Neural cell (in vitro differentiated cells): Measurements from ENCODE around the gene MAP7D2. TPM values are rescaled to one million over a fixed set of nuclear protein-coding genes. Genes with fewer than 3 reads are reported as not detected.

ENCODE experiments used
- H2AFZ ChIP-seq: fragments of 200-600, 300-800 bp; sonication (generic), shearing (Covaris generic); 2 replicates; pipeline ENCODE4 v1.6.0; 2014; ENCODE audit warnings: low read depth, mild to moderate bottlenecking, antibody characterized with exemption, low read length, moderate library complexity
- H3F3A ChIP-seq: fragments of 200-600 bp; shearing (Covaris generic); 2 replicates; pipeline ENCODE4 v1.6.1; 2016; ENCODE audit warnings: mild to moderate bottlenecking, moderate library complexity, mixed read lengths, antibody characterized with exemption, low read length; ENCODE audit not compliant: insufficient read depth, poor library complexity, severe bottlenecking
- H3K27ac ChIP-seq: fragments of 200-600, 300-800 bp; sonication (generic), shearing (Covaris generic); 2 replicates; pipeline ENCODE4 v1.5.1; 2014; ENCODE audit warnings: mild to moderate bottlenecking, low read length, moderate library complexity
- H3K27me3 ChIP-seq: fragments of 300-800, 200-600 bp; sonication (generic), shearing (Covaris generic); 2 replicates; pipeline ENCODE4 v1.6.0; 2014; ENCODE audit warnings: mild to moderate bottlenecking, low read depth, low read length, moderate library complexity; ENCODE audit not compliant: insufficient read depth
- H3K36me3 ChIP-seq: fragments of 300-800, 200-600 bp; sonication (generic), shearing (Covaris generic); 2 replicates; pipeline ENCODE4 v1.5.1; 2014; ENCODE audit warnings: mild to moderate bottlenecking, antibody characterized with exemption, low read length, moderate library complexity; ENCODE audit not compliant: insufficient read depth
- H3K4me2 ChIP-seq: fragments of 300-800, 200-600 bp; sonication (generic), shearing (Covaris generic); 2 replicates; pipeline ENCODE4 v1.6.0; 2014; ENCODE audit warnings: mild to moderate bottlenecking, low read length
- H3K4me3 ChIP-seq: fragments of 300-800, 200-600 bp; sonication (generic), shearing (Covaris generic); 2 replicates; pipeline ENCODE4 v1.5.1; 2014; ENCODE audit warnings: mild to moderate bottlenecking, low read length, moderate library complexity
- H3K79me2 ChIP-seq: fragments of 200-600 bp; shearing (Covaris generic); replicated peaks from 2 replicates; pipeline ENCODE4 v1.6.0; 2014; ENCODE audit warnings: mild to moderate bottlenecking, low read length, moderate library complexity; ENCODE audit not compliant: insufficient read depth
- H3K9ac ChIP-seq: fragments of 300-800, 200-600 bp; sonication (generic), shearing (Covaris generic); 2 replicates; pipeline ENCODE4 v1.6.1; 2016; ENCODE audit warnings: mild to moderate bottlenecking, low read length, mixed read lengths
- H3K9me2 ChIP-seq: fragments of 200-600 bp; shearing (Covaris generic); 2 replicates; pipeline ENCODE4 v1.6.1; 2016; ENCODE audit warnings: mild to moderate bottlenecking, low read length, mixed read lengths; ENCODE audit not compliant: insufficient read depth
- H3K9me3 ChIP-seq: fragments of 200-600, 300-800 bp; sonication (generic), shearing (Covaris generic); 2 replicates; pipeline ENCODE4 v1.6.1; 2016; ENCODE audit warnings: mild to moderate bottlenecking, mixed run types, low read length, moderate library complexity, mixed read lengths
- H4K20me1 ChIP-seq: fragments of 200-600 bp; shearing (Covaris generic); 2 replicates; pipeline ENCODE4 v1.6.1; 2016; ENCODE audit warnings: mild to moderate bottlenecking, mixed run types; ENCODE audit not compliant: insufficient read depth
- CTCF ChIP-seq: fragments of 450-650 bp; IDR thresholded peaks from 2 replicates; pipeline ENCODE4 v1.5.1; 2014; ENCODE audit warnings: antibody characterized with exemption, mild to moderate bottlenecking, moderate library complexity; ENCODE audit not compliant: poor library complexity, severe bottlenecking
- EP300 ChIP-seq: fragments of 450-650 bp; conservative IDR thresholded peaks from 2 replicates; pipeline ENCODE4 v1.6.1; 2014; ENCODE audit warnings: antibody characterized with exemption, mild to moderate bottlenecking, moderate library complexity; ENCODE audit not compliant: poor library complexity, severe bottlenecking
- EZH2 ChIP-seq: fragments of 200-600, 300-800 bp; shearing (Covaris generic), sonication (generic); IDR thresholded peaks from 2 replicates; pipeline ENCODE4 v1.6.1; 2014; ENCODE audit warnings: antibody characterized with exemption, low read length, borderline replicate concordance, mild to moderate bottlenecking; ENCODE audit not compliant: insufficient read depth, poor library complexity, severe bottlenecking
- MXI1 ChIP-seq: fragments of 450-650 bp; conservative IDR thresholded peaks from 2 replicates; pipeline ENCODE4 v1.6.1; 2014; ENCODE audit warnings: antibody characterized with exemption, mild to moderate bottlenecking; ENCODE audit not compliant: poor library complexity, severe bottlenecking
- POLR2AphosphoS5 ChIP-seq: IDR thresholded peaks from 2 replicates; pipeline ENCODE4 v1.6.1; 2012
- RAD21 ChIP-seq: fragments of 450-650 bp; conservative IDR thresholded peaks from 2 replicates; pipeline ENCODE4 v1.6.1; 2014; ENCODE audit warnings: antibody characterized with exemption, mild to moderate bottlenecking, moderate library complexity
- REST ChIP-seq: IDR thresholded peaks from 2 replicates; pipeline ENCODE4 v1.6.1; 2012; ENCODE audit warnings: borderline replicate concordance
- SMC3 ChIP-seq: fragments of 450-650 bp; conservative IDR thresholded peaks from 2 replicates; pipeline ENCODE4 v1.6.1; 2014; ENCODE audit warnings: antibody characterized with exemption, mild to moderate bottlenecking, moderate library complexity; ENCODE audit not compliant: poor library complexity
- TAF1 ChIP-seq: IDR thresholded peaks from 2 replicates; pipeline ENCODE4 v1.6.1; 2012; ENCODE audit warnings: low read depth
- polyA plus RNA-seq: library from polyadenylated mRNA; depleted of rRNA; stranded (reverse); fragments of >200 nt; gene quantifications from 2 replicates; pipeline ENCODE4 v1.2.3, GENCODE V29; 2014

The MAP7D2 gene
- polyA plus RNA-seq, 1 donor from 2014 or later = 6.4 TPM

GRCh38 chrX:19972984-19973383 is 143.7 kb downstream of the MAP7D2 start:
- H2AFZ ChIP-seq = no peak overlapping the region
- no peaks in the 10 kb centered on the region for H3K79me2 ChIP-seq
- H3K4me2 ChIP-seq = no peak overlapping the region
- no peaks in the 10 kb centered on the region for H3K9me2 ChIP-seq
- no peaks in the 10 kb centered on the region for H3K36me3 ChIP-seq
- no peak overlapping the region for H3K9ac ChIP-seq
- no peaks in the 10 kb centered on the region for H3K27me3 ChIP-seq
- no peaks in the 10 kb centered on the region for H4K20me1 ChIP-seq
- TF ChIP-seq CTCF = no peak
- TF ChIP-seq SMC3 = no peak
- TF ChIP-seq RAD21 = no peak
- no peak for TF ChIP-seq REST
- no peaks in the 10 kb centered on the region for H3K9me3 ChIP-seq
- H3K4me3 ChIP-seq = no peak overlapping the region
- H3K27ac ChIP-seq = no peak overlapping the region
- no peaks in the 10 kb centered on the region for H3F3A ChIP-seq

GRCh38 chrX:19968276-19968675 is 148.4 kb downstream of the MAP7D2 start:
- Histone ChIP-seq H2AFZ (no peak overlapping the region), H3K36me3 (no peaks in the 10 kb centered on the region), H3K4me2 (no peak overlapping the region), H3K27ac (no peak overlapping the region), H4K20me1 (no peaks in the 10 kb centered on the region), H3K27me3 (no peaks in the 10 kb centered on the region), H3K4me3 (no peak overlapping the region), H3K9me2 (no peaks in the 10 kb centered on the region), H3F3A (no peaks in the 10 kb centered on the region), H3K79me2 (no peaks in the 10 kb centered on the region), H3K9me3 (no peaks in the 10 kb centered on the region), H3K9ac (no peak overlapping the region)
- TF ChIP-seq TAF1 (no peak), RAD21 (no peak), SMC3 (no peak), REST (no peak), EP300 (no peak), CTCF (no peak), POLR2AphosphoS5 (no peak), EZH2 (no peak), MXI1 (no peak)
